ENCODE measurements around the gene CHAT. TPM values are rescaled to one million over a fixed set of nuclear protein-coding genes. Genes with fewer than 3 reads are reported as not detected.

Gene CHAT
- total RNA-seq, 1 experiment from 2014 or later, result not detected

DNA sequence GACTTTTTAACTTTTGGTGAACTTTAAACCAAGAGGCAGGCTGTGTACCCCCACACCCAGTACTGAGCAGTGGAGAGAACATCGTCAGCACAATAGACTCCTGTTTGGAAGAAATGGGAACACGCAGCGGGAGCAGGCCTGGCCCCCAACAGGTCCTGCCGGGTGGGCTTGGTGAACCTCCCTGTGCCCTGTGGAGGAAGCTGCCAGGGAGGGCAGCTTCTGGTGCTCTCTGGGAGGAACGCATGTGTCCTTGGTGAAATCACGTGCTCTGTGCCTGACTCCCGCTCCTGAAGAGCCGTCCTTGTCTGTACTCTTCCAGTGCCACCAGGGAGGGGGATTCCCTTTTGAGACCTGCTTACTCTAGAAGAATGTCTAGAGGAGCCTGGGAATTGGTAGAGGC lies 31.6 kb downstream of the CHAT start:
- Histone ChIP-seq H3K23ac (ENCODE audit: insufficient read length, low read depth, low read length) (no peak overlapping the region), H3K4me2 (ENCODE audit: insufficient read depth, insufficient read length, low read length) (no peak overlapping the region), H3K79me1 (ENCODE audit: insufficient read depth, low read depth, low read length, poor library complexity, severe bottlenecking) (no peaks in the 10 kb centered on the region), H3K9me3 (ENCODE audit: control insufficient read depth, low read depth, low read length) (no peaks in the 10 kb centered on the region), H4K5ac (ENCODE audit: insufficient read length, low read depth, low read length) (no peak overlapping the region), H3K27me3 (ENCODE audit: insufficient read depth, low read length) (no peaks in the 10 kb centered on the region; the same call in 1 of the 2 replicates), H3K4me1 (ENCODE audit: insufficient read depth, low read length) (no peaks in the 10 kb centered on the region), H2BK5ac (ENCODE audit: insufficient read length, low read length) (no peak overlapping the region), H3K14ac (ENCODE audit: insufficient read depth, low read length) (no peak overlapping the region), H3K18ac (ENCODE audit: insufficient read length, low read depth, low read length) (no peak overlapping the region), H2BK15ac (ENCODE audit: low read depth, low read length) (no peak overlapping the region), H2BK120ac (ENCODE audit: low read depth, low read length, poor library complexity, severe bottlenecking) (no peak overlapping the region), H4K91ac (ENCODE audit: insufficient read length, low read depth, low read length) (no peak overlapping the region), H4K20me1 (ENCODE audit: control insufficient read depth, insufficient read depth, insufficient read length) (no peaks in the 10 kb centered on the region), H2AK5ac (ENCODE audit: insufficient read length, low read length) (no peak overlapping the region), H2AFZ (ENCODE audit: low read length) (no peak overlapping the region), H3K23me2 (ENCODE audit: insufficient read length, low read depth, low read length, poor library complexity, severe bottlenecking) (no peaks in the 10 kb centered on the region), H3K79me2 (ENCODE audit: insufficient read depth, low read length) (no peaks in the 10 kb centered on the region), H4K8ac (replicated peaks; ENCODE audit: insufficient read length, low read depth, low read length) (no peak overlapping the region), H3T11ph (ENCODE audit: low read length) (no peak overlapping the region), H3K27ac (ENCODE audit: insufficient read length, low read depth, low read length) (no peak overlapping the region), H3K56ac (ENCODE audit: insufficient read length, low read depth, low read length) (no peak overlapping the region), H2BK12ac (ENCODE audit: insufficient read length, low read depth, low read length) (no peak overlapping the region), H3K4ac (ENCODE audit: low read depth, low read length) (no peak overlapping the region), H3K9ac (ENCODE audit: extremely low read depth, insufficient read length, low read length) (no peak overlapping the region), H2BK20ac (ENCODE audit: low read depth, low read length, poor library complexity, severe bottlenecking) (no peak overlapping the region)
- Mint-ChIP-seq H3K27me3 (ENCODE audit: low read depth) (peaks cover 50% of the 10 kb centered on the region), H3K4me3 (no peak overlapping the region), H3K36me3 (ENCODE audit: insufficient read depth in 1 of 3, low read depth in 3 of 3) (no peaks in the 10 kb centered on the region), H3K9me3 (no peaks in the 10 kb centered on the region), H3K4me1 (peaks cover 1 to 11% of the 10 kb centered on the region in 2 experiments), H3K27ac (no peak overlapping the region)
- TF ChIP-seq, protein P1, sequence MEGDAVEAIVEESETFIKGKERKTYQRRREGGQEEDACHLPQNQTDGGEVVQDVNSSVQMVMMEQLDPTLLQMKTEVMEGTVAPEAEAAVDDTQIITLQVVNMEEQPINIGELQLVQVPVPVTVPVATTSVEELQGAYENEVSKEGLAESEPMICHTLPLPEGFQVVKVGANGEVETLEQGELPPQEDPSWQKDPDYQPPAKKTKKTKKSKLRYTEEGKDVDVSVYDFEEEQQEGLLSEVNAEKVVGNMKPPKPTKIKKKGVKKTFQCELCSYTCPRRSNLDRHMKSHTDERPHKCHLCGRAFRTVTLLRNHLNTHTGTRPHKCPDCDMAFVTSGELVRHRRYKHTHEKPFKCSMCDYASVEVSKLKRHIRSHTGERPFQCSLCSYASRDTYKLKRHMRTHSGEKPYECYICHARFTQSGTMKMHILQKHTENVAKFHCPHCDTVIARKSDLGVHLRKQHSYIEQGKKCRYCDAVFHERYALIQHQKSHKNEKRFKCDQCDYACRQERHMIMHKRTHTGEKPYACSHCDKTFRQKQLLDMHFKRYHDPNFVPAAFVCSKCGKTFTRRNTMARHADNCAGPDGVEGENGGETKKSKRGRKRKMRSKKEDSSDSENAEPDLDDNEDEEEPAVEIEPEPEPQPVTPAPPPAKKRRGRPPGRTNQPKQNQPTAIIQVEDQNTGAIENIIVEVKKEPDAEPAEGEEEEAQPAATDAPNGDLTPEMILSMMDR (conservative IDR thresholded peaks at IDR 0.05), result no peak
- no CpG with 5 or more reads among the region's 8 CpGs for WGBS (ENCODE audit: extremely low coverage, insufficient read length, low lambda C conversion rate)
- peak; percentile 7 for DNase-seq
